Activated CD8-positive, alpha-beta memory T cell treated with anti-CD3 and anti-CD28 coated beads for 4 hours (primary cell): ENCODE results near the gene S100A8.
"Not testable (repeated sequence)": the region's sequence is repeated elsewhere in the genome, so short reads cannot be mapped to it uniquely, and the experiment has no call there.

Experiments used
- DNase-seq, 2 donors: peaks; one replicate each; pipeline ENCODE4 v3.0.0-alpha.2; 2020; ENCODE audit warnings: low read depth in 2 of 2

The S100A8 gene

GRCh38 chr1:153417136-153417888, 26.4 kb upstream of the S100A8 start:
- no peak for DNase-seq

- DNase-seq: no peak
Measured at GRCh38 chr1:153415850-153416570, 25.1 kb upstream of the S100A8 start, which contains the start of gene S100A7A. Gene S100A7A, plus strand, starts transcription at chr1:153416520. Its CDS starts 1,563 bp downstream, at chr1:153418083.

- DNase-seq: not testable (repeated sequence)
Measured at GRCh38 chr1:153413961-153414360, 23.1 kb upstream of the S100A8 start.

GRCh38 chr1:153407274-153407673, 16.4 kb upstream of the S100A8 start:
- not testable (repeated sequence) for DNase-seq

- DNase-seq: not testable (repeated sequence)
Measured at GRCh38 chr1:153405825-153406599, 15.1 kb upstream of the S100A8 start.

GRCh38 chr1:153404768-153405167, 13.9 kb upstream of the S100A8 start:
- peak in 1 of 2 donors; percentile 6 for DNase-seq

- DNase-seq: no peak
Measured at GRCh38 chr1:153404086-153404635, 13.3 kb upstream of the S100A8 start.

- DNase-seq: no peak
Measured at GRCh38 chr1:153403421-153404085, 12.7 kb upstream of the S100A8 start.

- DNase-seq: no peak
Measured at GRCh38 chr1:153402226-153402625, 11.4 kb upstream of the S100A8 start.

GRCh38 chr1:153401461-153401860, 10.6 kb upstream of the S100A8 start:
- DNase-seq: no peak

- DNase-seq: no peak
Measured at GRCh38 chr1:153400244-153400643, 9.4 kb upstream of the S100A8 start.

- no peak for DNase-seq
Measured at GRCh38 chr1:153399401-153400055, 8.7 kb upstream of the S100A8 start.

GRCh38 chr1:153397924-153398651, 7.2 kb upstream of the S100A8 start:
- no peak for DNase-seq

- DNase-seq: no peak
Measured at GRCh38 chr1:153397051-153397923, 6.4 kb upstream of the S100A8 start.

- DNase-seq: no peak
Measured at GRCh38 chr1:153396461-153396860, 5.6 kb upstream of the S100A8 start.

GRCh38 chr1:153395776-153396175, 4.9 kb upstream of the S100A8 start:
- no peak for DNase-seq

- no peak for DNase-seq
Measured at GRCh38 chr1:153395136-153395685, 4.3 kb upstream of the S100A8 start.

GRCh38 chr1:153394391-153394790, 3.5 kb upstream of the S100A8 start:
- DNase-seq: no peak

- no peak for DNase-seq
Measured at GRCh38 chr1:153393926-153394325, 3.1 kb upstream of the S100A8 start.
